ENCODE results near the gene RAB7B.
"Not testable (repeated sequence)": the region's sequence is repeated elsewhere in the genome, so short reads cannot be mapped to it uniquely, and the experiment has no call there.

The RAB7B gene

GRCh38 chr1:205996641-205997040, 6.6 kb downstream of the RAB7B start:
- DNase-seq (ENCODE audit: low read depth) = not testable (repeated sequence)

- DNase-seq (ENCODE audit: low read depth) = no peak
Observed at GRCh38 chr1:205994346-205994745, 8.8 kb downstream of the RAB7B start.

- DNase-seq (ENCODE audit: low read depth) = no peak
Observed at GRCh38 chr1:205993068-205993467, 10.1 kb downstream of the RAB7B start.

GRCh38 chr1:205992218-205992882, 10.8 kb downstream of the RAB7B start:
- no peak for DNase-seq (ENCODE audit: low read depth)

- peak; percentile 38 for DNase-seq (ENCODE audit: low read depth)
Observed at GRCh38 chr1:205991237-205991636, 12.0 kb downstream of the RAB7B start.

GRCh38 chr1:205990226-205990625, 13.0 kb downstream of the RAB7B start:
- no peak for DNase-seq (ENCODE audit: low read depth)

GRCh38 chr1:205989786-205990185, 13.4 kb downstream of the RAB7B start:
- DNase-seq (ENCODE audit: low read depth) = no peak

- no peak for DNase-seq (ENCODE audit: low read depth)
Observed at GRCh38 chr1:205988585-205988995, 14.6 kb downstream of the RAB7B start.

GRCh38 chr1:205986861-205987260, 16.3 kb downstream of the RAB7B start:
- no peak for DNase-seq (ENCODE audit: low read depth)

GRCh38 chr1:205986292-205986691, 16.9 kb downstream of the RAB7B start:
- DNase-seq (ENCODE audit: low read depth) = no peak

- DNase-seq (ENCODE audit: low read depth) = no peak
Observed at GRCh38 chr1:205985330-205986005, 17.7 kb downstream of the RAB7B start.

GRCh38 chr1:205983925-205984725, 19.1 kb downstream of the RAB7B start:
- DNase-seq (ENCODE audit: low read depth) = peak; percentile 66

- no peak for DNase-seq (ENCODE audit: low read depth)
Observed at GRCh38 chr1:205981257-205981656, 21.9 kb downstream of the RAB7B start.

GRCh38 chr1:205980237-205980870, 22.8 kb downstream of the RAB7B start:
- no peak for DNase-seq (ENCODE audit: low read depth)

- DNase-seq (ENCODE audit: low read depth) = no peak
Observed at GRCh38 chr1:205979301-205979700, 23.9 kb downstream of the RAB7B start.

GRCh38 chr1:205978676-205979075, 24.5 kb downstream of the RAB7B start:
- DNase-seq (ENCODE audit: low read depth) = no peak

GRCh38 chr1:205977402-205978014, 25.7 kb downstream of the RAB7B start:
- peak; percentile 72 for DNase-seq (ENCODE audit: low read depth)

GRCh38 chr1:205976708-205977401, 26.3 kb downstream of the RAB7B start:
- peak; percentile 29 for DNase-seq (ENCODE audit: low read depth)

- DNase-seq (ENCODE audit: low read depth) = no peak
Observed at GRCh38 chr1:205976036-205976435, 27.2 kb downstream of the RAB7B start.

- no peak for DNase-seq (ENCODE audit: low read depth)
Observed at GRCh38 chr1:205975387-205975998, 27.7 kb downstream of the RAB7B start.

GRCh38 chr1:205974712-205975111, 28.5 kb downstream of the RAB7B start:
- DNase-seq (ENCODE audit: low read depth) = no peak

Data from iris pigment epithelial cell (primary cell).